GM19043 (cell line): ENCODE data around the gene CCDC197.

Source experiments
- ATAC-seq: cut with Tn5 transposase; IDR thresholded peaks from one replicate; pipeline ENCODE4 v1.9.1; 2021; ENCODE audit warnings: low read depth; ENCODE audit not compliant: unreplicated experiment

CCDC197 gene

DNA sequence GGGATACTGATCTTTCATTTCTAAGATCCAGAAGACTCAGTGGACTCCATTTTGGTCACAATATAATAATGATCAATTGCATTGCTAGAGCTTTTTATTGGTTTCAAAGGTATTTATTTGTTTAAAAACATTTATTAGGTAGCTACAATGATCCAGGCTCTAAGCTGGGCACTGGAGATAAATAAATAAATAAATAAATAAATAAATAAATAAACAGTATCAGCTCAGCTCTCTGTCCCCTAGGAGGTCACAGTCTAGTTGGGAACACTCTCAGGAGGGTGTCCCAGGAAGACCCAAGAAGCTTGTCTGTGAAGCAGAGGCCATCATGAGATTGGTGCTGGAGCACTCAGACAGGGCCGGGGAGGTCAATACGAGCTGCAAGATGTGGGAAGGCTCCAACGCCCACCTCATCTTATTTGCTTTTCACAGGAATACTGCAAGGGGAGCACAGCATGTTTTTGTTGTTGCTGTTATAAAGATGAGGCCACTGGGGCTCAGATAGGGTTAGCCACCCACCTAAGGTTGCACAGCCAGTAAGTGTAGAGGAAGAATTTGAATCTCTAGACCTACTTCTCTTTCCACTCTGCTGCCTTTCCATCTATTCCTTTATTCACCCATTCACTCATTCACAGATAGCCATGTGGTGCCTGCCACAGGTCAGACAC lies 36.2 kb upstream of the CCDC197 start:
- ATAC-seq, result no peak

DNA sequence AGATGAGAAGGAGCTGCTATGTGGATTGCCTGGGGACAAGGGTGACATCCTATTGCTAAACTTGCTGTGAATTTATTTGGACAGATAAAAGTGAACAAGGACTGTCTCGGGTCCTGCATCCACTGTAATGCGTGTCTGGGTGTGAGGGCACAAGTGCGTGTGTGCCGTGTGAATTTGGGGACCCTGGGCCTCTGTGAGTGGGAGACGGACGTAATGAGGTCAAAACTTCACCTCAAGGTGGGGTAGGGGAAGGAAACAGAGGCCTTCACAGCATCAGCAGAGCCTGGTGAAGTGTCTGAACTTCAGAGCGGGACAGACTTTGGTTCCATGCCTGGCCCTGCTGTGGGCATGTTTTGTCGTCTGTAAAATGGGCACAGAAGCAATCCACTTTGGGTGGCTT lies 35.5 kb upstream of the CCDC197 start:
- no peak for ATAC-seq

DNA sequence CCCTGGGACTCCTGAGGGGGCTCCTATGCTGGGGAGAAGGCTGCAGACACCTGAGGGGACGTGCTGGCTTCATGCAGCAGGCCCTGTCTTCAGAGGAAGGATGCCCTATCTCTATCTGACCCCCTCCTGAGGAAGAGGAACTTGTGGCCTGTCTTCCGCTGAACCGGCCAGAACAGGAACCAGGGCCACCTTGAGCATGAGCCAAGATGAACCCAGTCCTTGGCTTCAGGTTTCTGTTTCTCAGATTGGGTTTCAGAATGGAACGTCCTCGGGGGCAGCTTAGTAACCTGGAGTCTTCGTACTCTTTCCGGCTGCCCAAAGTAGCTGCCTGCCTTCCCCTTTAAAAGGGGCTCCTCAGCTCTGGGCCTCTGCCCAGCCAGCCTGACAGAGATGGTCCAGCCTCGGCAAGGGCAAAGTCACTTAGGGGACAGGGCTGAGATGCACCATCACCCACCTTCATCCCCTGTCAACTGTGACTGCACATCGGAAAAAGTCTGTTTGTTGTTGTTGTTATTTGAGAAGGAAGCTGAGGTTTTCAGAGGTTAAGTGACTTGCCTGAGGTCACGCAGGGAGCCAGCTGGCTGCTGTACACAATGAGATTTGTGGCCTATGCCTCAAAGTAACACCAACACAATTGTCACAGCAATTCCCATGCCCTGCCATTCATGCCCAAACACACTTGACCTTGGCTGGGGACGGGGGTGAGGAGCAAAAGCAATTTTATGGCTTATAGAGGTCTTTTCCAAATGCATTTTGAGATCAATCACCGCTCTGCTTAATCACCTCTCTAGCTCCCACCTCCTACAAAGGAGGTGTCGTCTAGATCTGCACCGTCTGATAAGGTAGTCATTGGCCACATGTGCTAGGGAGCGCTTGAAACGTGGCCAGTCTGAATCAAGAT lies 34.1 kb upstream of the CCDC197 start:
- peak; percentile 48 for ATAC-seq

DNA sequence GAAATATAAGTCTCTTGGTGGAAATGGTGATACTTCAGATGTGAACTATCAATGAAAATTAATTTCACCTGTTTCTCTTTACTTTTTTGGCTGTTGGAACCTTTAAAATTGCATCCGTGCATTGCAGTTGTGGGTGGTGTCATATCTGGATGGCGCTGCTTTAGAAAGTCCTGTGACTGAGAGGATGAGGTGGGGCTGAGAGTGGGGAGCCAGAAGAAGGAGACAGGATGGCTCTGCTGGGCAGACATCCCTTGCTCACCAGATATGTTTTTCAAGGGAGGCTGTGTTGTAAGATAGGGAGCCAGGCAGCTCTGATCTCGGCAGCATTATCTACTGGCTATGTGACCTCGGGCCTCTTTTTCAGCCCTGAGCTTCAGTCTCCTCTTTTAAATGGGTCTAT lies 33.4 kb upstream of the CCDC197 start:
- no peak for ATAC-seq

DNA sequence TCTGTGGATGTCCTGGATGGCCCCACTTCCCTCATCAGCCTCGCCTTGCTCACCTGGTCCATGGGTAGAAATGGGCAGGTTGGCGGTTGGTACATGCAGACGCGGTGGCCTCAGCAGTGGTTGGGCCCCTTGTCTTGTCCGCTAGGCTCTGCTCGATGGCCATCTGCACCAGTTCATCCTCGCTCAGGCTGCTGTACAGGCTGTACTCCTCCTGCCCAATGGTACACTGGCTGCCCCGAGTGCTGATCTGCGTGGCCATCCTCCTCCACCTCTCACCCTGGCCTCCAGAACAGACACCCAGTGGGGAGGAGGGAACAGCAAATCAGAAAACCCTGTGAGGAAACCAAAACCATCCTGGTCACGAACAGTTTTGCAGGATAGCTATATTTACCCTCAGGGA lies 32.8 kb upstream of the CCDC197 start:
- no peak for ATAC-seq

DNA sequence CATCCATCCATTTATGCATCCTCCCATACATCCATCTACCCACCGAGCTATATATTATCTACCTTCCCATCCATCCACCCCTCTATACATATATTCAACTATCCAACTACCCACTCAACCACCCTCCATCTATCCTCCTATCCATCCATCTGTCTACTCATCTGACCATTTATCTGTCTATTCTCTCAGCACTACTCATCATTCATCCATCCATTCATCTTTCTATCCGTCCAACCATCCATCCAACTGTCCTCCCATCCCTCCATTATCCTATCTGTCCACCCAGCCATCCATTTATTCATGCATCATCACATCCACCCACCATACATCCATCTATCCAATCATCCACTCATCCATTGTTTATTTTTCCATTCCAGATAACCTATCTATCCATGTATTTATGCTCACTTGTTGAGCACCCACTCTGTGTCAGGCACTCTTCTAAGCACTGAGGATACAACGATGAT lies 32.2 kb upstream of the CCDC197 start:
- ATAC-seq, result no peak

DNA sequence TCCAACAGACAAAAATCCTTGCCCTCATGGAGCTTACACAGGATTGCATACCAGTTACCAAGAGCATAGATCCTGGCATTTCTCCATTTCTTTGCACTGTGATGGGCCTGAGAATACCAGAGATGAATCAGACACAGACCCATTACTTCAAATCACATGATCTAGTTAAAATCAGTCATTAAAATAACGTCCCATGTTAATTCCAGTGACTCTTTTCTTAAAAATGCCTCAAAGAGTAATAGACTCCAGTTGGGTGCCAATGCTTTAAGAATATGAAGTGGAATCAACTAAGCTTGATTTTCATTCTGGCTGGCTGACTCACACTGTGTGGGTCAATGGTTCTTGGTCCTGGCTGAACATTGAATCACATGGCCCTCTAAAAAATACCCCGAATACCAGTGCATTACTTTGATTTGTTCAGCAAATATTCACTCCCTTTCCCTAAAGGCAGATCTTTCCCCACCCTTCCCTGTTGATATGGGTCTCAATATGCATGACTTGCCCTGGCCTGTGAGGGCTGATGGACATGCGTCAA lies 31.7 kb upstream of the CCDC197 start:
- ATAC-seq, result no peak

DNA sequence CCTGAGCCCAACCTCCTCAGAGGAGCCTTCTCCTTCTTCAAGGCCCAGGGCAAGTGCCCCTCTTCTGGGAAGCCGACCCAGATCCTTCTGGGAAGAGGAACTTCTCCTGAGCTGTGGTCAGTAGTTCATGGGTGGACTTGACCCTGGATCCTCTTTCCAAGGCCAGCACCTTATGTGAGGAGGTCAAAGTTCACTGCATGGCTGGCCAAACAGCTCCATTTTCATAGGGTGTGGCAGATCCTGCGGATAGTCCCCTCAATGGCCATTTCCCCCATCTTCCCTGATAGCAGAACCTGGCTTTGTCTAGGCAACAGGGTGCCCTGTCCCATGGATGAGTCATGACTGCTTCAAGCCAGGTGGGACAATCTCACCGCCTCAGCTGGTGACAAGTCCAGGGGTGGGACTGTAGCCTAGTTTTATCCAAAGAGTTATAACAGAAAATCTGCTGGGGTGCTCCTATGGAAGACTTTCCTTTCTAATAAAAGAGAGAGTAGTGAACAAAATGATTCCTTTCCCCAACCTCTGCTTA lies 31.1 kb upstream of the CCDC197 start:
- ATAC-seq, result no peak

DNA sequence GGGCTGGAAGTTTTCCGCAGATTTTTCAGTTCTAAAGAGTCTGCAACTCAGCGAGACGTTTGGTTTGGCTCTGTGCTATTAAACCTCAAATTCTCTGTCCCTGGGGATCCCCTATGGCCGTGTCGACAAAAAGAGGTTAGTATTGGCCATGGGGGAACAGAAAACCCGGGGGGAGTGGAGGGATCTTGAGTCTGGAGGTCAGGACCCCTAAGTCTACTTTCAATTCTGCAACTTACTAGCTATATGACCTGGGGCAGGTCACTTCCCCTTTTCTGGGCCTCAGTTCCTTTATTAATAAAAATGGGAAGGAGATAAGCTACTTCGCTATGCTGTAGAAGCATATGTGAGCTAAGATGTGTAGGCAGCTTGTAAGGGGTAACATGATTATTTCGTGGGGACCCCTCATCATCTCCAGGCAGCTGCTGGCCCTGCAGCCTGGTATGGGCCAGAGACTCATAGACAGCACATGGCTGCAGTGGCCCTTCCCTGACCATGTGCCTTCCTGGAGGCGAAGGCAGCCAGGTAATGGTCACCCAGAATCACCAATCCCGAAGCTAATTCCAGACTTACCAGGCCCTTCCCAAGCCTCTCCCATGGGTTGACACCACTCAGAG lies 29.4 kb upstream of the CCDC197 start:
- peak; percentile 37 for ATAC-seq

DNA sequence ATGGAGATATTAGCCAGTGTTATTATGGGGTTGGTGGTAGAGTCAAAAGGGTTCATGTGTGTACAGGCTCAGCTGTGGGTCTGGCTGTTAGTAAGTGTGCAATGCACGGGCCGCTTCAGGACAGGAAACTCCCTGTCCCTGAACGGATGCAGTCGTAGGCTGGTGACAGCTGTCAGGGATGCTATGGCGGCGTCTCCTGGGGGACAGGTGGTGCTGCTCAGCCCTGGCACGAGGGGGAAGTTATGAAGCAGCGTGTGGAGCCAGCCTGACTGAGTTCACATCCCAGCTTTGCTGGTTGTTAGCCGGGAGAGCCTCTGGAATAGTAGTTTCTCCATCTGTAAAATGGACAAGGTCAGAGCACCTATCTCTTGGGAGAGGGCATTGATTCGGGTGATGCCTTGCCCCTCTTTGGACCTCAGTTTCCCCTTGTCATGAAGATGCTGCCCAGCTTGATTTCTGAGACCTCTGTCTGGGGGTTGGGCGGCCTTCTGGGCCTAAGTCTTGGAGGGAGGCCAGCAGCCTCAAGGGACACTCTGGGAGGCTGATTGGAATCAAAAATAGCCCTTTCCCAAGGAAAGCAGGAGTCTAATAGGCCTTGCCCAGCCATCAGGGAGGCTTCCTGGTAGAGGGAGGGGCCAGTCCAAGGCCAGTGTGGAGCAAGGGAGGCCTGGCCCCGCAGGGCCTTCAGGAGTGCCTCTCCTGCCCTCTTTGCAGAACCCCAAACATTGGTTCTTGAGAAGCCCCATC lies 27.8 kb upstream of the CCDC197 start:
- no peak for ATAC-seq

DNA sequence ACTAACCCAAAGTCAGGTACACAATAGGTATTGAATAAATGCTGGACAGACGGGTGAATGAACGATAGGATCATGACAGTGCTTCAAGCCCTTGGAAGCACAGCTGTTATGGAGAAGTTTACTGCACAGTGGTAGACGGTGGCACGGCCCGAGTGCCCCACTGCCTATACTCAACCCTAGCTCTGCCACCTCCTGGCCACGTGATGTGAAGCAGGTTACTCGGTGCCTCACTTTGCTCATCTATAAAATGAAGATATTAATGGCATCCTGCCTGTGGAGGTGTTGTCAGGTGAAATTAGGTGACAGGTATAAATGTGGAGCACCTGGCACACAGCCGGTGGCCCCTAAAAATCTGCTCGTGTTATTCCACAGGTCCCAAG lies 26.5 kb upstream of the CCDC197 start:
- ATAC-seq, result no peak

DNA sequence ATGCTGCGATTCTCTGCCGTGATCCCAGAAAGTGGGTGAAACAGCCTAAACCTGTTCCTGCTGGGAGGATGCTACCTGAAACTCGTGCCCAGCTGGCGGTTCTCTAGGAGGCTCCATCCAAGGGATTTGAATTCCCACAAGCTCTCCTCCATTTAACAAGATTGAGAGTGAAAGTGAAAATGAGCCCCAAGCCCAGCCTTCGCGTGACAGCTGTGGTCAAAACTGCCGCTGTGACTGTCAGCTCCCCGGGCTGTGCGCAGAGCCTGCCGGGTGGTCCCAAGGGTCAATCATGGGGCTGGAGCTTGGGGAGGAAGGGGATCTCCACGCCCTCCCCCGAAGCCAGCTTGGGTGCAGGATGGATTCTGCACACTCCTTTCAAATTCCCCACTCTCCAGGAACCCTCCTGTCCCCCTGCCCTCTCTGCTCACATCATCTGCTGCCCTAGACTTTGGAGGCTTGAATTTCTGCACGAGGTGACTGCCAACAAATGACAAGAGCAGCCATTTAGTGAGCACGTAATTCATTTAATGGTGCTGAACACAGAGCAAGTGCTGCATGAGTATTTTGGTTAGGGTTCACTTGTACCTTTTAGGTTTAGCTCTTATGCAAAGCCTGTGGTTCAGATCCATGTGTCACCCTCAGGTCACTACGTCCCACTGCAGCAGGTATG lies 26.0 kb upstream of the CCDC197 start:
- peak; percentile 35 for ATAC-seq

DNA sequence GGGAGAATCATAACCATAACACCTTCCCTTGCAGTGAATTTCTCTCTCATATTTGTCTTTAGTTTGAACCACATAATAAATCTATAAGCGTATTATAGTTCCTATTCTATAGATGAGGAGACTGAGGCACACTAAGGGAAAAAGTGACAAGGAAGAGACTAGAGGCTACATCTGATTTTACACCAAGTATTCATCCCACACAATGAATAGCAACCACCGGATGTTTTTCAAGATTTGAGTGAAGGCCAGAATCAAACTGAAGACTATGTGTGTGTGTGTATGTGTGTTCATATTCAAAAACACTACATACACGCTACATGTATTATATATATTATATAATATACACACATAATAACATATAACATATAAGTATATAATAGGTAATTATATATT lies 25.5 kb upstream of the CCDC197 start:
- no peak for ATAC-seq

DNA sequence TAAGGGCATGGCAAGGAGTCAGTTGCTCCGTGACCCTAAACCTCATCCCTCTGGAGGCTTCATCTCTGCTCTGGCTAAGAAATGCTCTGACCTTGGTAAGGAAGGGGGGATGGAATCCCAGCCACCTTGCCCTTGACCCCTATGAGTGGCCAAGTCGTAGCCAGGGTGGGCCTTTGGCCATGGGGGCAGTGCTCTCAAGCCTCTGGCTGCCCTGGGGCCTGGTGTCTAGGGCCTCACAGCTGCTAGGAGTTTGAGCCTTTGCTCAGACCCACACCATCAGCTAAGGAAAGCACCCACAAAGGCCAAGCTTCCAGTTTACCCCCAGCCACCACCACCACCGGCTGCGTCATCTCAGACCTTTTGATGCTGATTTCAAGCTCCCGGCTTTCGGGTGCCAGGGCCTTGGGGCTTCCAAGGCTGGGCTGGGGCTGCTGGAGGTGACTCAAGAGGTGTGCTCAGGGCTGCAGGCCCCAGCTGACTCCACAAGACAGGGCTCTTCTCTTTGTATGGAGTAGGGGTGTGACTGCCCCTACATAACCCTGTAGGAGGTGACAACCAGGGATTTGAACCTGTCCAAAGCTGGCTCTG lies 24.4 kb upstream of the CCDC197 start:
- ATAC-seq, result no peak

DNA sequence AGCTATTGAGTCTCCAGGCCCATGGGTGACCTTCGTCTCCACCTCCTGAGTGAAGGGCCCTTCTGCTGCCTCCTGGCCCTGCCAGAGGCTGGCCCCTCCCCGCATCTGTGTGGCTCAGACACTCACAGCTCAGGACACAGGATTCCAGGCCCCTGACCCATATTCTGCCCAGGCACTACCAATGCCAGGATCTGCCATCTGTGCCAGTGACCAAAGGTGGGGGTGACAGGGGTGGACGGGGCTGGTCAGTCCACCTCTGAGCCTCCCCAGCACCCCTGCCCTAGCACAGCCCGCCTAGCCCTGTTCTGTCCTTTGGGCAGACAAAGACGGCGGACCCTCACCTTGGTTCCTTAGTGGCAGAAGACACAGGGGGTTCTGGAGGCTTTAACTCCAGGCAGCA lies 23.5 kb upstream of the CCDC197 start:
- no peak for ATAC-seq

DNA sequence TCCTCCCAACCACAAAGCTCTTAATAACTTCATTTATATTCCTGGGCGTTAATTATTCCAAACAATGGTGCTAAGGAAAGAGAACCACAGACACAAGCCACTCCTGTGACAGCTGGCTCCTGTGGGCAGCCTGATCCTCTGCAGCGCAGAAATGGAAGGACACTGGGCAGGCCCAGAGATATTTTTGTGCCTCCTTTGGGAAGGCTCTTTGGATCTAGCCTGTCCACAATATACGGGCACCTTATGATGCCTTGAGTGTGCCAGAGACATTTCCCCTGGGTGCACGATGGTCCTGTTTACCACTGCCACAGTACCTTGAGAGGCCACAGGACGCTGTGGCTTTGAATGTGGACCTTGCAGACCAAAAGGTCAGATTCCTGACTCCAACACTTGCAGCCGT lies 22.8 kb upstream of the CCDC197 start:
- no peak for ATAC-seq

DNA sequence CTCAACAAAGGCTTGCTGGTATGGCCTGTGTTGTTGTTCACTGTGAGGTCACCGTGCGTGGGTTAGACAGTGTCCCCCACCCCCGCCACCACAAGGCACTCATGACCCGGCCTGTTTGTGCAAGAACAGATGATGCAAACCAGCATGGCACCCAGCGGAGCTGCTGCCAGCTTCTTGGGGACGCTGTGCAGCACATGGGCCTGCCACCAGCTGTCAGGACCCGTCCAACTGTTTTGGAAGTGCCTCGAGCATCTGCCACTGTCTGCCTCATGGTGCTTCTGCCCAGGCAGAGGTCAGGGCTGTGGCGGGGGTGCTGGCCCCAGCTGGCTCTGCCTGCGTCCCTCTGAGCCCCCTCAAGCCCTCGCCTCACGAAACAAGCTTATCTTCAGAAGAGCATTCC lies 22.3 kb upstream of the CCDC197 start:
- ATAC-seq, result no peak

DNA sequence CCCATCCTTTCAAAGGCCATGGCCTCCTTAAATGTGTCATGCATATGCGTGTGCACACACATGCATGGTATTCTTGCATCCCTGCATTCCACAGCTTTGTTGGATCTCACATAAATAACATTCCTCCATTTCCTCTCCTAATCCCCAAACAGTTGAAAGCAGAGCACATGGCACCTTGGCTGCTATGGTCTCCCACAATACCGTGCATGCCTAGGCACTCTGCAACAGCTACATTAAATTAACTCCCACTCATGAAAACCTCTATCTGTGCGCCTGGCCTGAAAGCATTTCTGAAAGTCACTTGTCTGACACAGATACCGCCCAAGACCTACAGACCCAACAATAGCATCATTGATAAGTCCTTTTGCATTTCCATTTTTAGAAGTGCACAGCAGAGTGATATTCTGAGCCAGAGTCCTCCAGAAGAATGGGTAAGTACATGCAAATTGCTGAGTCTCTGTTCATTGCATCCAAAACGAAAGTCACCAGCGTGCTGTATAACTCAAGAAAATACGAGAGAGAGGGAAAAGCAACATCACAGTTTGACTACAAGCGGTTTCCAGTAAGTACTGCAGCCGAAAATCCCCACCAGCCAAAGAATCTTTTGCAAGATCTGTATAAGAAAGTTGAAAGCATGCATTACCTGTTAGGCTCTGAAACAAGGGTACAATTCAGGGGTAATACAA lies 21.2 kb upstream of the CCDC197 start:
- peak; percentile 49 for ATAC-seq

DNA sequence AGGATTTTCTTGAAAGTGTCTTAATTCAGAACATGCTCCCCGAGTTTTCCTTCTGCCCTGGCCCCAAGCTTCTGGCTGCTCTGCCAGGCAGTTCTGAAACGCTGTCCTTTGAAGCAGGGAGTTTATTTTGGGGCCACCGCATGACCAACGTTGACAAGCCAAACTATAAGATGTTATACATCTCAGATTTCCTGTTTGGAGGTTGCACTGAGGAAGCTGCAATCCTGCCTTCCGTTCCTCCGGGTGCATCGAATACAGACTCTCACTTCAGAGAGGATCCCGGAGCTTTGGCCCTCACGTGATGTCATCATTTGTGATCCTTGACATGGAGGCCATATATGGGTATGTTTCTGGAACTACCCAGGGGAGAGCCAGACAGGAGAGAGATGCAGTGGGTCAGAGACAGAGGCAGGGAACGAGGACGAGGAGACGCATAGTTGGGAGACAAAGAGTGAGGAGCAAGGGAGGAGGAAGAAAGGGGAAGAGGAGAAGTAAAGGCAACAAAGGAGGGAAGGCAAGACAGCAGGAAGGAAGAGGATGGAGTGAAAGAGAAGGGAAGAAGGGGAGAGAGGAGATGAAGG lies 20.5 kb upstream of the CCDC197 start, which contains the start of gene ASB2:
Gene ASB2, minus strand, starts transcription at position 94 of the 581 bp plus-strand sequence. CDS start 12,031 bp downstream, outside the sequence.
- ATAC-seq, result peak; percentile 6
